NCI-H774 (cell line): ENCODE data around the gene BMP2K.
A peak's percentile ranks its signal among the peaks of the same experiment; 100 is the strongest.

Experiments used
- DNase-seq: peaks from one replicate; lab custom pipeline; 2025; lab: John Stamatoyannopoulos, UW

BMP2K gene

DNA sequence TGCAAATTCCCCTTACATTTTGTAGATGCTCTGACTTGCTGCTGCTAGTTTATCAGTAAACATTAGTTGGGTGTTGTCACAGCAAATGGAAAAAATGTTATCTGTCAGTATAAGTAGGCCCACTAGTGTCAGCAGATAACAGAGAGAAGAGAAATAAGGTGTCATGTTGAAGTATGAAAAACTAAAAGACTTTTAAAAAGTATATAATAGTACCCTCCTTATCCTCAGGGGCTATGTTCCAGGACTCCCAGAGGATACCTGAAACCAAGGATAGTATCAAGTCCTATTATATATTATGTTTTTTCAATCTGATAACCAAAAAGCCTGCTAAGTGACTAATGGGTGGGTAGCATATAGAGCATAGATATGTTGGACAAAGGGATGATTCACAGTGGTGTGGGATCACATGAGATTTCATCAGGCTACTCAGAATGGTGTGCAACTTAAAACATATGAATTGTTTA, 11.6 kb upstream of the BMP2K start:
- no peak for DNase-seq

DNA sequence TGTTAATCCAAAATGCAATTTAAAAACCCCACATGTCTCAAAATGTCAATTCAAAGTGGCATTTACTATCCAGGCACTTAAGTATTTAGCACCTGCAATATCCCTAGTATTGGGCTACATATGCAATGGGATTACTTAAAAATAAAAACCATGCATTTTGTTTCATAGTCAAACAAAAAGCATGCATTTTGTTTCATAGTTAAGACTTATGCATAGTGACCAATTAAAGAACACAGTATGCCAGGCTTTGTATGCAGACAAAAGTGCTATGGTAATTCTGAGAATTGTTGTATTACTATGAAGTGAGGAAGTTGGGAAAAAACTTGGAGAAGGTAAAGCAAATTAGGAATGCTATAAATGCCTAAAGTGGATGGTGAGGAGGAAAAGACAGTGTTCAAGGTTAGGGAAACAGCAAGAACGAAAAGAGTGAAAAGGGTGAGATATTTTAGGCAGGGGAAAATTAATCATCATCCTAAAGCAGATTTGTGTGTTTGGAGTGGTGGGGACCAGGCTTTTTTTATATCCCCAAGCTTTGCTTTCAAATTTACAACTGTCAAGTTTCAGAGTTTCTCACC, 10.6 kb upstream of the BMP2K start:
- DNase-seq: no peak

- no peak for DNase-seq
Measured at GRCh38 chr4:78766026-78766425, 10.1 kb upstream of the BMP2K start.

- DNase-seq: no peak
Measured at GRCh38 chr4:78766650-78767049, 9.5 kb upstream of the BMP2K start.

DNA sequence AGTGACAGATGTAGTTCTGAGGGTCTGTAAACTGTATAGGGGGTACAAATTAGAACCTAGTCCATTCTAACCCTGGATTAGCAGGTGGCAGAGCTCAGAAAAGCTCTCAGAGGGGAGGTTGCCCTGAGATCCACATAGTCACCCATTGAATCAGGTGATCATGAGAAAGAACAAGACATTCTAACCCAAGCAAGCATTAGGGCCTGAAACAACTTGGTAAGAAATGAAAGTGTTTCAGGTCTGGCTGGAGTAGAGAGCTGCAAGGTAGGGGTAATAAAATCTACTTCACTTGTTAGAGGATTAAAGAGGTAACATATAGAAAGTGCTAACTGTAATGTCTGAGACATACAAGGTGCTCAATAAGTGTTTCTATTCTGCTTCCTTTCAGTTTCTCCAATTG, 8.8 kb upstream of the BMP2K start:
- no peak for DNase-seq

DNA sequence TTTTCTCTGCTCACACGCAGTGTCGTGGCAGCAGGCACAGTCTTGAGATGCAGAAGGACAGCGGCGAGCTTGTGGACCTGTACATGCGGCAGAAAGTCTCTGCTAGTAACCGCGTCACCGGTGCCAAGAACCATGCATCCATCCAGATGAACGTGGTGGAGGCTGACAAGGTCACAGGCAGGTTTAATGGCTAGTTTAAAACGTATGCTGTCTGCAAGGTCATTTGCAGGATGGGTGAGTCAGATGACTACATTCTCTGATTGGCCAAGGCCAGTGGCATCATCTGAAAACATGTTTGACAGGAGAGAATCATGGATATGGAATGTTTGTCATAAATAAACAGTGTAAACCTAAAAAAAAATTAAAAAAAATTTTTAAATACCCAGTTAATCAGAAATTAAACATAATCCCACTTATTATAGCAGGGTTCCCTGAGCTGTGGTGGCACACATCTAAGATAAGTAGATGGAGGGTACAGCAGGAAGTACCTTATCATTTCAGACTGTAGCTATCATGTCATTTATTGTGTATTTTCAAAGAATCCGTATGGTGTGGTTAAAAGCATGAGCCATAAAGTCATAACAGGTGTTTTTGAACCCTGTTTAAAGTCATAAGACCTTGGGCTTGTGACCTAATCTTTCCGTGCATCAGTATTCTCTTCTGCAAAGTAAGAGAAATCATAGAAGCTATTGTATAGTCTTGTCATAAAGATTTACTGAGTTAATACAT, 7.5 kb upstream of the BMP2K start:
- DNase-seq: no peak

- no peak for DNase-seq
Measured at GRCh38 chr4:78770091-78770642, 6.0 kb upstream of the BMP2K start.

DNA sequence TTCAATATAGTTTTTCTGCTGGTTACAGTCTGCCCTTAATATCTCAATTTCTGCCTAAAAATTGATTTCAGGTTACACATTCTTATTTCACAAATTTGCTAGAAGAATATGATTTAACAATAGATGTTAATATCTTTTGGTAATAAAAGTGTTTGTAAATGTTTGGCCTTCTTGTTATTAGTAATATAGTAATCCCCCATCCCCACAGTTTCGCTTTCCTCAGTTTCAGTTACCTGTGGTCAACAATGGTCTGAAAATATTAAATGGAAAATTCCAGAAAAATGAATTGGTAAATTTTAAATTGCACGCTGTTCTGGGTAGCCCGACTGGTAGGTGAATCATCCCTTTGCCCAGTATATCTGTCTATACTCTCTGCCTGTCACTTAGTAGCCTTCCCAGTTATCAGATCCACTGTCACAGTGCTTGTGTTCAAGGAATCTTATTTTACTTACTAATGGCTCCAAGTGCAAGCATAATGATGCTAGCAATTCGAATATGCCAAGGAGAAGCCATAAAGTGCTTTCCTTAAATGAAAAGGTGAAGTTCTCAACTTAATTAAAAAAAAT, 3.5 kb upstream of the BMP2K start:
- DNase-seq: no peak

DNA sequence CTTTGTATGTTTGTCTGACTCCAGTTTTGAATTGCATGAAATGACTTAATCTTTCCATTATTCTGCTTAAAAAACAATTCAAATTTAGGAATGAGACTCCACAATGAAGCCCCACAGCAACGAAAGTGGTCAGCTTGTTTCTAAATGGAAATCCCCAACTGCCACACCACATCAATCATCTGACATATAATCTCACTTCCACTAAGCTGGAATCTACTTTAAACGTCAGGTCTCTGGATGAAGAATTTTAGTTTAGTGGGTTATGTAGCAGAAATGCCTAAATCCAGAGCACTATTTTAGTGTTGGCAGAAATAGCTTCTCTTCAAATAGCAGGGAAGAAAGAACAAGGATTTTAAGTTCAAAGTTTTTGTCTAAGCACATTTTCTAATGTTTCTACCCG, 1.7 kb upstream of the BMP2K start:
- no peak for DNase-seq

- peak; percentile 72 for DNase-seq
Measured at GRCh38 chr4:78775303-78776078, 659 bp upstream of the BMP2K start.

GRCh38 chr4:78776729-78777575, 802 bp downstream of the BMP2K start:
- no peak for DNase-seq

GRCh38 chr4:78777576-78777940, 1.4 kb downstream of the BMP2K start:
- DNase-seq: no peak

DNA sequence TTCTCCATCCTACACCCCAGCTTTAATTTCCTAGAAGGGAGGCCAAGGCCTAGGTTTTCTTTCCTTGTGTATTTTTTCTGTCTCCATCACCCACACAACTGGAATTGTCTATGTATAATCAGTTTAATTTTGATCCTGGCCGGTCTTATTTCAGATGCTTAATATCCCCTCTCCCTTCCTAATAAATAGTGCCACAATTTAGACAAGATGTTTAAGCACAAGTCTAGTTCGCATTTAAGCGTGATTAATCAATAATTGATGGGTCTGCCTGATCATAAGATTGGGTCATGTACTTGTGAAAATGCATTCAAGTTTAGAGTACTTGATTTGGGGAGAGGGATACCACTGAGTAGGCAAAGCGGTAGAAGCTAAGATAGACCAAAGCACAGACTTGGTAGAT, 2.4 kb downstream of the BMP2K start:
- no peak for DNase-seq

DNA sequence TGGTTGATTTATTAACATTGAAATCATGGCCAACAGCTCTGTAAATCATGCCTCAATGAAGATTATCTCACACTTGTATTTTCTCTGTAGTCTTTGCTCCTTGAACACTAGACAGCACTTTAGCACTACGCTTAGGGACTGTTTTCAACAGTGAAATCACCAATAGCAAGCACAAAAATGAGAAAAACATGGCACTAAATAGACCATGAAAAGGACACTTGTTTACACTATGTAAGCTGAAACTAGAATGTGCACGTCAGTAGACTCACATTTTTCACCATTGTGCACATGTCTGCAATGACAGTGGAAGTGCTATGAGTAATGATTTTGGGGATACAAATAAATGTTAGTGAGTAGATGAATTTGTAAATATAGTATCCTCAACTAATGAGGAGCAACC, 3.1 kb downstream of the BMP2K start:
- DNase-seq: no peak

GRCh38 chr4:78780093-78780492, 3.9 kb downstream of the BMP2K start:
- DNase-seq: no peak

DNA sequence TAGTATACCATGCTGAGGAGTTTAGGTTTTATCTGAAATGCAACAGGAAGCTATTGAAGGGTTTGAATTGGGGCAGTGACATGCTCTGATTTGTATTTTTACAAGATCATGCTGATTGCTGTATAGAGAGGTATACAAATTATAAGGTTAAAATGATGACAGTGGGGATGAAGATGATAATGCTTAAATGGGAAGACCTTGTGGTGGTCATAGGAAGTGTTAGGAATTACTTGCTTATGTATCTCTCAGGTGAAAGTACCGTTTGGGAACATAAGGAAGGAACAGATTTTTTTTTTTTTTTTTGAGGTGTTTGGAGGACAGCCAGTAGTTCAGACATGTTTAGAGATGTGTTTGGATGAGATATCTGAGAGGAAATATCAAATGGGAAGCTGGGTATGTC, 5.0 kb downstream of the BMP2K start:
- no peak for DNase-seq

- no peak for DNase-seq
Measured at GRCh38 chr4:78781924-78782323, 5.8 kb downstream of the BMP2K start.

- DNase-seq: no peak
Measured at GRCh38 chr4:78784236-78784865, 8.2 kb downstream of the BMP2K start.

- DNase-seq: no peak
Measured at GRCh38 chr4:78787392-78788006, 11.3 kb downstream of the BMP2K start.

DNA sequence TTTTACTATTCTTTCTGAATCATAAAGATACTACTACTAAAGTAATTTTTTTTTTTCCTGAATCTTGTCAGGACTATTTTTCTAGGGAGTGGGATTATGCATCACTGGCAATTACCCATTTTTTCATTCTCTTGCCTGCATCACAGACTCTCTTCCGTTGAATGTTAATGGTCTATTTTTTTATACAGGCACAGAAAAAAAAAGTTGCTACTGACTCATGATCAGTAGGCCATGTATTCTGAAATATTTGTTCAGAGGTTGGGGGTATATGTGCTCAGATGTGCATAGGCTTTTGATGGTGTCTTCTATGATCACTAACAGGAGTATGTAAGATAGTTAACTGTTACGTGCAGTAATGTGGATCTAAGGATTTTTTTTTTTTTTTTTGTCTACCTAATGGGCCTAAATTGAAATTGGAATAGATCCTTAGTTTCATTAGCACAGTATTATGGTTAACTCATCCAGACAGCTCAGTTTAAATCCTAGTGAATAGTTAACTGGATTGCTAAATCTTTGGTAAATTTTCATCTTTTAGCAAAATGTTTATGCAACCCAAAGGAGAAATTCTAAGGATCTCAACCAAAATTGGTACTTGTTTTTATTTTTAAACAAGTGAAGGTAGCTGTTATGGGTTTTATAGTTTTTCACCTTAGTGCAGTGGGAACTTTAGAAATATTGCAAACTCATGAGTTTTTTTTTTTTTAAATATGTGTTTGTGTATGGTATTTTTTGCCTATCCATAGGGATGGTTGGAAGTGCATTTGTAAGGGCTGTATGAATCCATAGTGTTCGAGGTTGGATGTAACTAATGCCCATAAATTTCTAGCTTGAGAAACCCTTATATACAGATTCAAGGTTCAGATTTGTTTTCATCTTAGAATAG, 12.1 kb downstream of the BMP2K start:
- no peak for DNase-seq
